ENCODE results near the gene KAZN.

DNA sequence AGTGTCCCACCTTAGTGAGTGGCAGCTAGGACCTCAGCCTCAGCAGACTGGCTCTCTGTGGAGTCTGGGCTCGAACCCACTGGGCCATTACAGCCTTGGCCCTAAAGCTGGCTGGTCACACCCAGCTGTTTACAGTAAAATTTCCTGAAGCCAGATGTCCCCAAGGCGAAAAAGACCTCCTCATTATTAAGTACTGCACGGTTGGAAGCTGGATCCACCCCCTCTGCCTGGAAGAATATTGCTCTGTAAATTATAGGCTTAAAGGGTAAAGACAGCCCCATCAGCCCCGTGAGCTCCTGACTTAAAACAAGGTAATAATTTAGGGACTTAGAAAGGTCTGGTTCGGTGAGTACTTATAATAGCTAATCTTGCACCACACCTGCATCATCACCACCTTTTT lies 524.8 kb downstream of the KAZN start:
- TF ChIP-seq, protein P1, sequence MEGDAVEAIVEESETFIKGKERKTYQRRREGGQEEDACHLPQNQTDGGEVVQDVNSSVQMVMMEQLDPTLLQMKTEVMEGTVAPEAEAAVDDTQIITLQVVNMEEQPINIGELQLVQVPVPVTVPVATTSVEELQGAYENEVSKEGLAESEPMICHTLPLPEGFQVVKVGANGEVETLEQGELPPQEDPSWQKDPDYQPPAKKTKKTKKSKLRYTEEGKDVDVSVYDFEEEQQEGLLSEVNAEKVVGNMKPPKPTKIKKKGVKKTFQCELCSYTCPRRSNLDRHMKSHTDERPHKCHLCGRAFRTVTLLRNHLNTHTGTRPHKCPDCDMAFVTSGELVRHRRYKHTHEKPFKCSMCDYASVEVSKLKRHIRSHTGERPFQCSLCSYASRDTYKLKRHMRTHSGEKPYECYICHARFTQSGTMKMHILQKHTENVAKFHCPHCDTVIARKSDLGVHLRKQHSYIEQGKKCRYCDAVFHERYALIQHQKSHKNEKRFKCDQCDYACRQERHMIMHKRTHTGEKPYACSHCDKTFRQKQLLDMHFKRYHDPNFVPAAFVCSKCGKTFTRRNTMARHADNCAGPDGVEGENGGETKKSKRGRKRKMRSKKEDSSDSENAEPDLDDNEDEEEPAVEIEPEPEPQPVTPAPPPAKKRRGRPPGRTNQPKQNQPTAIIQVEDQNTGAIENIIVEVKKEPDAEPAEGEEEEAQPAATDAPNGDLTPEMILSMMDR (IDR thresholded peaks at IDR 0.05; ENCODE audit: low read depth, low read length, poor library complexity, severe bottlenecking), result no peak
- no peak for TF ChIP-seq EZH2phosphoT487 (IDR thresholded peaks at IDR 0.05; ENCODE audit: borderline replicate concordance, low read length)
